ENCODE results near the gene C2orf72.

Gene C2orf72

DNA sequence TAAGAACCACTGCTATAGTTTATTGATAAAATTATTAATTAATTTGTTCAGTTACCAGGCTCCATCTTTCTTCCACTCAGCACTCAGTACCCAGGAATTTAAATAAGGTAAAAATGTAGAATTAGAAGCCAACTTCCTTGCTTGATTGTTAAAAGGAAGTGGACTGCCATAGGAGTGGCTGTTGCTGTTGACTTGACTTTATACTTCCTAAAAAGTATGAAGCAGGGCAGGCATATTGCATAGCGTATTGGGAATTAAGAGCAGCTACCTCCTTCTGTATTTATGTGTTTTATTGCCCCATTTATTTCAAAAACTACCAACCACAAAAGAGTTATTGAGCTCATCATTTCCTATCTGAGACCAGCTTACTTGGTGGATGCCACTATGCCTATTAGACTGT lies 47.2 kb downstream of the C2orf72 start:
- no peak for DNase-seq

DNA sequence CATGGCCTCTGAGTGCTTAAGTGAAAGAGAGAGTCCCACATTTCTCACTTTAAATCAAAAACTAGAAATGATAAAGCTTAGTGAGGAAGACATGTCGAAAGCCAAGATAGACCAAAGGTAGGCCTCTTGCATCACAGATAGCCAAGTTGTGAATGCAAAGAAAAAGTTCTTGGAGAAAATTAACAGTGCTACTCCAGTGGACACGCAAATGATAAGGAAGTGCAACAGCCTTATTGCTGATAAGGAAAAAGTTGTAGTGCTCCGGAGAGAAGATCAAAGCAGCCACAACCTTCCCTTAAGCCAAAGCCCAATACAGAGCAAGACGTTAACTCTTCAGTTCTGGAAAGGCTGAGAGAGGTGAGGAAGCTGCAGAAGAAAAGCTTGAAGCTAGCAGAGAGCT lies 51.4 kb downstream of the C2orf72 start:
- DNase-seq: peak; percentile 25

DNA sequence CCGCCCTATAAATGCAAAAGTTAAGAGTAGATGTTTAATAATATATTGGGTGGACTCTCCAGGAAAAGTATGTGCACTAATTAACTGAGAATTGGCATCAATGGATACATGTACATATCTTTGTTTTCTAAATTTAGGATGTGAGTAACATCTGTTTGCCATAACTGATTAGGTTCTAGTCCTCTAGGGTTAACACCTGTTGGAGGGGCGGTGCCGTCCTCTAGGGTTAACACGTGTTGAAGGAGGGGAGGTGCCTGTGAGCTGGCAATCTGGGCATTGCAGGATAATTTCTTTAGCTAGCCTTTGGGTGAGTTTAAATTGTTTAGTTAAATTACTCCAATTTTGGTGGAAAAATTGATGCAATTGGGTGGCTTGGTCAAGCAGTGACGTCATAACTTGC lies 56.6 kb downstream of the C2orf72 start:
- DNase-seq: no peak

DNA sequence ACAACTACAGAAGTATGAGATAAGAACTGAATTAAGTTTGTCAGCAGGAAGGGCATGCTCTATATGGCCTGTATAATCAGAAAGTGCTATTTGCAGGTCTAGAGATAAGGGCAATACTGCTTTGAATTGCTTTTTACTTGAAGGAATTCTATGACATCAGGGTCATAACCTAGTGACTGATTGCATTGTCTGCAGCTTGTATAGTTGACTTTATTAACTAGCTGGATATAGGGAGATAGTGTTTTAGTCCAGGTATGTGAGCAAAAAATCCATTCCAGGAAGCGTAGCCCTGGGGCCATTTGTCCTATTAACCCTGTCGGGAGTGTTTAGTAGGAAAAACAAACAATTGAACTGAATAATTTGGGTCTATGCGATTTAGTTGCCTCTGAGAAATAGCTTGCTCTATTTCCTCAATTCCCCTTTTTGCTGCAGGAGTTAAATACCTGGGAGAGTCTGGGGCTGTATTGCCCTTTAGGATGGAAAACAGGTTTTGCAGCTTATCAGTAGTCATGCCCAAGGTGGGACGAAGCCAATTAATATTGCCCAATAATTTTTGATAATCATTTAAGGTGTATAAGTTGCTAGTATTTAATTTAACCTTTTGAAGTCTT lies 57.5 kb downstream of the C2orf72 start:
- DNase-seq: peak; percentile 20

Data from hematopoietic multipotent progenitor cell treated with erythropoietin and hydrocortisone succinate and interleukin-3 and kit ligand, for 8 days (in vitro differentiated cells).